HG03469 (cell line): ENCODE measurements around the gene AFF3.
"Not testable (repeated sequence)": the region's sequence is repeated elsewhere in the genome, so short reads cannot be mapped to it uniquely, and the experiment has no call there.

Source experiments
- ATAC-seq: cut with Tn5 transposase; IDR thresholded peaks from one replicate; pipeline ENCODE4 v1.9.1; 2021; ENCODE audit warnings: mild to moderate bottlenecking, moderate library complexity, moderate number of reproducible peaks; ENCODE audit not compliant: unreplicated experiment

AFF3 gene

DNA sequence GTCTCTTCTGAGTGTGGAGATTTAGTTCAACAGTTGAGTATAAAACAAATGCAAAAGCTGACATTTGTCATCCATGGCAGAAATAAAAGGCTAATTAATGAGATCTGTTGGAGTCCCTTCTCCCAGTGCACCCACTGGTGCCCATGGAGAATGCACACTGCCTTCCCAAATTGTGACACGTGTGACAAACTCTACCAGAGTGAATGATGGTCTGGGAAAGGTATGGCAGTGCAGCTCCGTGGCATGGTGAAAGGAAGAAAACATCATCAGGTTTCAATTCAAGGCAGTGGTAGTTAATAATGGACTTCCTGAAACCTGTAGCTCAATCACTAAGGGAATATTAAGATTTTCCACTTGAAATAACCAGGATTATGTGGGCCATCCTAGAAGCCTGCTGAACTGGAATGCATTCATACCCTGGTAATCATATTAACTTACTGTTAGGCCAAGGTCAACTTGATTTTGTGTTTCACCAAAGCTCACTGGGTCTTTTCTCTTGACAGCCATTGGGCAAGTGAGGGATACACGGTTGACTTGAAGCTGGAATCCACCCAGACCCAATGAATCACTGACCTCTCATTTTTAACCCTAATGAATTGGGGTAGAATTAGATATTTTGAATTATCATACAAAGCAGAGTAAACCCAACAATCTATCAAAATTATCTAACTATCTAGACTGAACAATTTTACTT is 167.6 kb downstream of the AFF3 start:
- ATAC-seq = no peak

DNA sequence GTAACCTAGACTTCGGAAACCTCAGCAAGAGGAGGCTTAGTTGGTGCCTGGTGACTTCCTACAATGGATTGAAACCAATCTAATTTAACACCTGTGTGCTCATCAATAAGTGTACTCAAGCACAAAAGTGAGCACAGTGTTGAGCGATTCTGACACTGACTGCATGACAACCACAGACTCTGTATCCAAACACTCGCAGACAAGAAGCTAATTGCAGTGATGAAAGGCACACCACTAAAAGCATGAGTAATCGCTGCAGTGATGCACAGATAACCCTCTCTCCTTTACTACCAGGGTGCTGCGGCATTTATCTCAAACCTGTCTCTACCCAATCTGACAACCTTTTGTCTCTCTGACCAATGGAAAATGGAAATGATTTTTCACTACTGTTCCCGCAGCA is 168.1 kb downstream of the AFF3 start:
- ATAC-seq = no peak

DNA sequence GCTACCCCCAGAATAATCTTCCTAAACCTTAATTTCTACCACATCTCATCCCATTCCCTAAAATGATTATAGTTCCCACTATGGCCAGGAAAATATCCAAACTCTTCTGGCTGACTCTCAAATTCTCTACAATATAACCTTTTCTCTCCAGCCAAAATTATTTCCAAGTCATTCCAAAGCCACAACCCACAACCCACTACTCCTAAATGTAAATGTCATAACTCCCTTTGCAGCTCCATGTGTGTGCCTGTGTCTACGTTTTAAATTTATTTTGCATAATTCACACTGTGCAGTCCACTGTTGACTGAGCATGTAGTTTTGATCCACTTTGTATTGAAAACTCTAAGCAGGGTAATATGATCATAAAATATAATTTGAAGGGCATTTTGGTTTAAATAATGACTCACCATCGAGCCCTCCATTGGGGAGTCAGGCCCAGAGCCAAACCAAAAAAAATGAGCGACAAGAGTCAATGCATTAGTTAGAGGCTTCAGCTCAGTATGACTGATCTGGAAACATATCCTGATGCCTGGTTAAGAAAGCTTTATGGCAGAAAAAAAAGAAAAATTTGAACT is 171.0 kb downstream of the AFF3 start:
- no peak for ATAC-seq

DNA sequence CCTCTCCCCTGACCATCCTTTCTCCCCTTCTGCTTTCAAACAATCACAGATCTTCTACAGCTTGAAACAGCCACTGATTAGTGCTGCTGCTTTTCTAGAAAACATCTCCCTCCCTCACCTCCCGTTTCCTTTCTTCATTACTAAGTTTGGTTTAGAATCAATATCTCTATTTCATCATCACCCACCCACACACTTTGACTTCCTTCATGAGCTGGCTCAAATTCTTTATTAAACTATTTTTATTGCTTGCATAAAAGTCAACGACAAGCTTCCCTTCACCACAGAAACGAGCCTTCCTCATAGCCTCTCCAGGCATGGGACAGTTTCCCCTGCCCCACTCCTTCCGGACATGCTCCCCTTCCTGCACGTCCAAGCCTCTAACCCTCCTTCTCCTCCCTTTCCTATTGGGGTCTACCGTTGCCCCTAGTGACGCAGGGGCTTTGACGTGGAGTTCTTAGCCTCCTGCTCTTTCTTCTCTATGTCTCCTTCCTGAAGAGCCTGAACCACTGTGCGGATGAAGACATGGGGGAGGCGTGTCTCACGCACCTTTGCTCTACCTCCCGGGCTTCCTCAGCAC is 172.0 kb downstream of the AFF3 start:
- no peak for ATAC-seq

DNA sequence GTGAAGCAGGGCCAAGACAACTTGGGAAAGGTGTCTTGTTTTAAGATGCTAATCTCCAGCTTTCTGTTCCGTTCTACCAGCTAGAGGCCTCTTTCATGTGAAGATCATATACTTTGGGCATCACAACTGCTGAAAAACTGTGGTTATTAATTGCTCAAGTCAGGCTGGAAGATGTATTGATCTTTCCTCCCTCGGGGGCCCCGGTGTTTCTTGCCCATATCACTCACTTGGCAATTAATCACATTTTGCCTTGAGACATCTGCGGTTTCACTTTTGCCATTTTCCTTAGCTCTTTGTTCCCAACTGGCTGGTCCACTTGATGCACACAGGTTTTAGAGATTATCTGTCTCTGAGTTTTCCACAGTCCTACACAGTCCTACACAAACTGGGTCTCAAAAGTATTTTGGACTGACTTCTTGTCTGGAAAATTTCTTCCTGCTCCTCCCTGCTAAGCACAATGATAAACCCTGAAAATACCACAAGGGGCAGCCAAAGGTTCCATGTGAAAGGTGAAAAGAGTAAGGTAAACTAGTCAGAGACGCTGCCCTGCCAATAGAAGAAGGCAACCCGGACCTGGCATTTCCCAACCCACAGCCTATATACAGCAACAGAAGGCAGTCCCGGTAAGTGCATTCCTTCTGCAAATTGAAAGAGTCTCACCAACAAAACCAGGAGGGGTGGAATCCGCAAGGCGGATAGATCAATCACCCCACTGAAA is 181.0 kb downstream of the AFF3 start:
- no peak for ATAC-seq

DNA sequence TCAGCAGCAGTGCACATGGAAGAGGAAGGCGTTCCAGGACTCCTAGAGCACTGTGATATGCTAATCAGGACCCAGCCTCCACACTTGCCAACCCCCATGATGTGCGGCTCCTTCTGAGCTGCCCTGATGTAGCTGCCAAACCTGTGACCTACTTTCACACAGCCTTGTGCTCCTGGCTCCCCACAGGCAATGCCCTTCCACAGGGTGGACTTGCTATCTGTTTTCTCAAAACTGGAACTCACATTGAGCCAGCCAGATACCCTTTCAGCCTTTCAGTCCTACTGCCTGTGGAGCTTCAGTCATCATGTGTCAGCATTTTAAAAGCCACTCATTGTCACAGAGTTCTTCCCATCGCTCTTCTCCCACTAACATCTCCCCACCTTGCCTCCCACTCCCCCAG is 181.6 kb downstream of the AFF3 start:
- ATAC-seq = no peak

DNA sequence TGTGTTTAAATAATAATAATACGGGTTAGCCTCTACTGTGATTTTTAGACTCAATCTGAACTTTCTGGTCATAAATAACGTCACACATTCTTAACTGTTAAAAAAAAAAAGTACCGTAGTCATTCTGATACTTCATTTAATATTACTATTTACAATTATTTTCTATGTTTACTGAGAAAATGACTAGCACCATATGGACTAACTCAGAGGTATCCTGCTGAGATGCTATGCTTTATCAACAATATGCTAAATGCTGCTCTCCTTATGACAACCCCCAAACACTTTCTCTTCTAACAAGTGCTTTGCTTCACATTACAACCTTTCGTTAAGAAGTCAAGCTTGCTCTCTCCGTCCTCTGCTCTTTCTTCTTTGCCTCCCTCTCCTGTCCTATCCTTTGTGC is 182.1 kb downstream of the AFF3 start:
- ATAC-seq = no peak

DNA sequence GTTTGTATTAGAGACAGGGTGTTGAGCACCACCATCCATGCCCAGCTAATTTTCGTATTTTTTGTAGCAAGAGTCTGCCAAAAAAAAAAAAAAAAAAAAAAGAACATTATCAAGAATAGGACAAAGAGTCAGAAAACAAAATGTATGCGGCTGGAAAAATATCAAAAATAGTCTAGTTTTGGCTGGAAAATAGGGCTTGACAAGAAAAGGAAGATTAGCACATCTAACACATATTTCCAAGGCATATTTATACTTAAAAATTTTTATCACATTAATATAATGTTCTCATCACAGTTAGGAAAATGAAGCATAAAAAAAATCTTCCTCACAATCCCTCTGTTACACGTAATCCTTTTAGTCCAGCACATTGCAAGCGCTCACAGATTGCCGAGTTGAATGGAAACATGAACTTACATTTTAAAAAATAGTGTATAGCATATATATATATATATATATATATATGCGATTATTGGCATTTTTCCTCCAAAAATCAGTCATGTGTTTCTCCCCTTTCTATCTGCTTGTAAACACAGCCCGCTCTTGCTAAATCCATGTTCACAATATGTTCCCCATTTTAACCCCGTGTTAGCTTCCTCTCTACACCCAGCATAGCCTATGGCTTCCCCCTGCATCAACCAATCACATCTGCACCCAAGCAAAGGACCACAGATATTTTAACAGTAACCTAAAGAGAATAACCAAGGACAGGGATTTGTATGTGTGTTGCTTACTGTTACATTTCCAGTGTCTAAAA is 183.0 kb downstream of the AFF3 start:
- ATAC-seq = no peak

DNA sequence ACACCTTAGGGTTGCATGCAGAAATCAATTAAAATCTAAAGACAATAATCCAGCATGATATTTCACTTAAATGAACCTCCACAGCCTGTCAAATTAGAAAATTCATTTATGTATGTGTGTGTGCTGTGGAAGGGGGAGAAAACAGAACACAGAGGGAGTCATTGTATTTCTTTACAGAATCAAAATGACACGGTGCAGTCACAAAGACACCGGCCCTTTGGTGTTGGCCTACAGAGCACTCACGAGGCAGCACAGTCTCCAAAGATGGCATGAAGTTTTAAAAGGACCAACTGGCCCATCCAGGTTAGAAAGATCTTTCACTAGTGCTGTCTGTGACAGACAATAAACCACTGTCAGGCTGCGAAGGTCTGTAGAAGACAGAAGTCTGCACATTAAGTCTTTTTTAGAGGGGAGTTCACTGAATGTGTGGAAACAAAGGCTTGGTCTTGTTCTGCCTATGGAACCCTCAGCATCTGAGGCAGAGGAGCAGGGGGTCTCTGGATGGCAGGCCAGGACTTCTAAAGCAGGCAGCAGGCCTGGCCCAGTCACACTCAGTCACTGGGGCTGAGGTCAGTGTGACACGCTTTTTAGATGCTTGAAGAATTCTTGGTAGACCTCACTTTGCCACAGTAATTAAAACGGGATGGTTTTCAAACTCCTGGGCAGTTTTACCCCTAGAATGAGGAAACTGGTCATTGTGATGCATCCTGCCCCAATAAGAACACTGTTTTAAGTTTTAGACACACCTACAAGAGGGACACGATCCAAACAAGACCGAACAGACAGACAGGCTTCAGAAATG is 184.9 kb downstream of the AFF3 start:
- ATAC-seq = no peak

DNA sequence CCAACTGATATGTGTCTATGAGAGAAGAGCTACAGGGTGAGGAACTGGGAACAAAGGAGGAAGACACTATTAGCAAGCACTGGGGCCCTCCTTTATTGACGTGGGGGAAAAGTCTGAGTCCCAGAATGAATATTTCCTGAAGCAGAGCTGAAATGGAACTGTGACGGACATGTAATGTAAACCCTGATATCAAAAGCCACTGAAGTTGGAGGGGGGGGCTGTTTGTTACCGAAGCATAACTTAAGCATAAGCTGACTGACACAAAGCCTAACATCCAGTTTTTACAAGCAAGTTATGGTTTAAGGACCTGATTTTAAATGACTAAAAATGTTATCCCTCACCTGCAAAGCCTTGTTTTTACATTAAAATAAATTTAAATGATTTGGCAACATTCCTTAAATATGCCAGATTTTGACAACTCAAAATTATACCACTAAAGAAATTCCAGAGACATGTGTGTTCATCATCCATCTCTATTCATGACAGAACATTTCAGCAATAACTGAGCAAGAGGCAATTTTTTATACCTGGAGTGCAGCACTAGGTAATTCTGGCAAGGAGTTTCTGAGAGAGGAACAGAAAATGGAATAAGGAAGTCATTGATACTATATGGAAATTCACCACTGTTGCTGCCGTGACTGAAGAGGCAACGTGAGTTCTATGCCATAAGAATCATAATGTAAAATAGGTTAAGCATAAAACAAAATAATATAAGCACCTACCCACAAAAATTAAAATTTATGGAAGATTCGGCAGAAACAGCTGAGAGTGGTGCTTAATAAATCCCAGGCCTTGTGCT is 186.0 kb downstream of the AFF3 start:
- ATAC-seq = no peak

DNA sequence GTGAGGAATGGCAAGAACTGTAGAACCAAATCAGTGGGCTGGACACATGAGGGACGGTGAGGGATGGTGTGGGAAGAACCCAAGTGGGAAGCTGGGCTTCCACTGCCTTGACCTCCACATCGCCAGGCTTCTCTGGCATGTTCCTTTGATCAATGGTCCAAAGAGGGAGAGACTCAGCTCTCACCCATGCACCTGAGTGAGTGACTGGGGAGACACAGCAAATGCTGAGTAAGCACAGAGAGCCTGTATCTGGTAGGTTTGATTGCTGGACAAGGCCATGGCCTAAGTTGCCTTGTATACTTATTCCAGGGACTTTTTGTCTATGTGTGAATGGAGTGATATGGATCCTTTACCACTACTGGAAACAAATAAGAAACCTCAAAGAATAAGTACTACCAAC is 188.6 kb downstream of the AFF3 start:
- ATAC-seq = no peak

DNA sequence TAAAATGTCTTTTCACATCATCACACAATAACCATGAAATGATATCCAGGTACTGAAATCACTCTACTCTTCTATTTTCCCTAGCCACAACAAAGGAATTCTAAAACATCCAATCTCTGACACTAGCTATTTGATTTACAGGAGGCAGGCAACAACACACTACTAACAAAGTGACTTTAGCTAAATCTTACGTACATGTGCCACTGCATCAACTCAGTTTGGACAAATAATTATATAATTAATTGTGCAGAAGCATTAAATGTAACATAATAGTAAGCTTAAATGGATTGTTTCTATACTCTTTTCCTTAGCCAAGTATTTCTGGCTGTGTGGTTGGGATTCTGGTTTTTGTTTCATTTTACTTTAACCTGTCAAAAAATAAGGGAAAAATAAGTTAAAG is 192.4 kb downstream of the AFF3 start:
- ATAC-seq = no peak

DNA sequence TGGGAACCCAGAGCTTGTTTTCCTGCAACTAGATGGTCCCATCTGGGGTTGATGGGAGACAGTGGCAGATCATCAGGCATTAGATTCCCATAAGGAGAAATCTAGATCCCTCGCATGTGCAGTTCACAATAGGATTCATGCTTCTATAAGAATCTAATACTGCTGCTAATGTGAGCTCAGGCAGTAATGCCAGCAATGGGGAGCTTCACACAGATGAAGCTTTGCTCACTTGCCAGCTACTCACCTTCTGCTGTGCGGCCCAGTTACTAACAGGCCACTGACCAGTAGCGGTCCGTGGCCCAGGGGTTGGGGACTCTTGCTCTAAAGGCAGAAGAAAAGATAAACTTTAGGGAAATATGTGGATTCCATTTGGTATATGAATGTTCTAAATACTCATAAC is 192.9 kb downstream of the AFF3 start:
- no peak for ATAC-seq

DNA sequence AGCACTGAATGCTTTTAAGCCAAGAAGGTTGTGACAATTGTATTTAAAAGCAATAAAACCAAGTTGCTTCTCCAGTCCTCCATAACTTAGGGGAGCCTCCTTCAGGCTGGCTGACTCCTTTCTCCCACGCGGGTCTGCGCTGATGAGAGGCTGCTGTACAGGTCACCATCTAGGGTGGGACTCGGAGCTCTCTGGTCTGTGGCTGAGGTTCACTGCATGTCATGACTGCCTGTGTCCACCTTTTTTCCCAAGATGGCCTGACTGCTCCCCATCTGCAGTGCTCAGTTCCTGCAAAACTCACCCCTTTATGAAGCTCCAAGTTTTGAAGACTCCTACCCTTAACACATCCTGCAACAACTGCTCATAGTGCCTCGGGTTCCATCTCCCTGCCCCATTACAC is 194.4 kb downstream of the AFF3 start:
- ATAC-seq = no peak

DNA sequence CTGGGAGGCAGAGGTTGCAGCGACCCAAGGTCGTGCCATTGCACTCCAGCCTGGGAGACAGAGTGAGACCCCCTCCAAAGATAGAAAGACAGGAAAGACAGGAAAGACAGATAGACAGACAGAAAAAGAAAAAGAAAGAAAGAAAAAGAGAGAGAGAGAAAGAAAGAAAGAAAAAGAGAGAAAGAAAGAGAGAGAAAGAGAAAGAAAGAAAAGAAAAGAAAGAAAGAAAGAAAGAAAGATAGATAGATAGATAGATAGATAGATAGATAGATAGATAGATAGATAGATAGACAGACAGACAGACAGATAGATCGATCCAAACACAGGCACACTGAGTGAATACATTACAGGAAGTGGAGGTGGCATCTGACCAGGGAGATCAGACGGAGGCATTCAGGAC is 195.0 kb downstream of the AFF3 start:
- ATAC-seq = not testable (repeated sequence)

DNA sequence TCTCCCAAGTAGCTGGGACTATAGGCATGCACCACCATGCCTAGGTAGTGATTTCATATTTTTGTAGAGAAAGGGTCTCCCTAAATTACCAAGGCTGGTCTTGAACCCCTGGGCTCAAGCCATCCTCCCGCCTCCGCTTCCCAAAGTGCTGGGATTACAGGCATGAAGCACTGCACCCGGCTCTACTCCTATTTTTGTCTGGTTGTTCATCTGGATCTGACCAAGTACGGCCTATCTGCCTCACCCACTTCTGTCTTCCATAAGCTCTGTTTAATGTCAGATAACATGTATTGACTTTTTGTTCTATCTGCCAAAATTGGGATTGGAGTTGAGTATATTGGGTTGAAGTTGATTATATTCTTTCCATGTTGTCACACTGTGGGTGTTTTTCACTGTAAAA is 198.4 kb downstream of the AFF3 start:
- ATAC-seq = no peak

DNA sequence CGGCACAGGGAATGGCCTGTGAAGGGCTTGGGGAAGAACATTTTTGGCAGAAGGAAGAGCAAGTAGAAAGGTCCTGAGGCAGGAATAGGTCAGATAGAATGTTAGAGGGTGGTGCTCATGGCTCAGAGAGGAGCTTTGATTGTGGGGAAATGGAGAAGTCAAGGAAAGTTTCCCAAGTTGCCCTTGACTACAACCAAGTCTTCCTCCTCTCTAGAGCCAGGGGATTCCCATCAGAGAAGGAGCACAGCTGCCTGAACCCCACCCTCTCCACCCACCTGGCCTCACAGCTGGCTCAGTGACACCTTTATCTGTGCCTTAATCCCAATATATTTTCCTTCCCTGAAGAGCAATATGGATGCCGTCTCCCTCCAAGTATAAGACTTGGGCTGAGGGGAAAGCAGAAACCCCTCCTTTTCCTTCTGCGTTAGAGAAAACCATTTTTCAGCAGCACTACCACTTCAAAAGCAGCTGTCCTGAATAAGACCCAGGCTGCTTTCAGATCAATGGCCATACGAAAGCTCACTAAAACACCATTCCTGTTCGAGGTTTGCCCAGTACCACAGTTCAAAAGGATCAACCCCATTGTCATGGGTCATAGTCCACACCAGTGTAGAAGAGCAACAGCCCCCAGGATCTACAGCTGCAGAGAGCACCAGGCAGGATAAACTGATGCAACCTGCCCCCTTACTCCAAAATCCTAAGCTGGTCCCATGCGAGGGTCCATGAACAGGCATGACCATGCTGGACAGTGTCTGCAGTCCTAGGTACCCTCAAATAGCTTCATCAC is 199.6 kb downstream of the AFF3 start:
- ATAC-seq = no peak

DNA sequence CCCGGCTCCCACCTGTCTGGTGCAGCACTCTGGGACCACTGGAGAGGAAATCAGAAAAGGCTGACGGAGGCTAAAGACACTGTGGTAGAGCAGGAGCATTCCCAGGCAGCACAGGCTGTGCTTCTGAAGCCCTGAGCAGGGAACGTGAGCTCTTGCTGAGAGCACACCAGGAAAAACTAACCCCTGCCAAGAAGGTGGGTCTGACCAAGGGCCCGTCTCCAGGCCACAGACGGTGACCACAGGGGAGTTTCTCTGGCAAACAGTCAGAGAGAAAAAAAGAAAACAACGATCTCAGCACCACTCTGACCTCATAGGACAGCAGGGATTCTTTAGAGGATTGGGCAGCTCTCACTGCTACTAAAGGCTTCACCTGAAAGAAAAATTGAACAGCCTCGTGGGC is 201.4 kb downstream of the AFF3 start:
- ATAC-seq = no peak

DNA sequence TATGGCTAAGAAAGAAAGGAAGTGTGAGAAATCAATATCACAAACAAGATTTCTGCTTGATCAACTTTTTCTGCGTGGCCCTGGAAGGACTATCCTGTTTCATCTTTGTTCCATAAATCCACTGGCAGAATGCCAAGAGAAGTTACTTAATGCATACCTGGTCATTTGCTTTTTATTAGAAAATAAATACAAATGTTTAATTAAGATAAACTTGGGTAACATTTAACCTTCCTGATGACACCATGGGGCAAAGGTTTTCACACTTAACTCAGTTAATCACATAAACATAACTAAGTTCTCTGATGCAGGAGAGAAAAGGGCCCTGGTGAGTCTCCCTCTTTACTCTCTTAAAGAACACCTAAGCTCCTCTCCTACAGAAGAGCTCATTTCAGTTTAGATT is 203.3 kb downstream of the AFF3 start:
- ATAC-seq = no peak
